BJ (cell line): Measurements from ENCODE around the gene SMAGP. TPM values are rescaled to one million over a fixed set of nuclear protein-coding genes. Genes with fewer than 3 reads are reported as not detected.

Experiments used
- CTCF ChIA-PET: fragments of 350-600 bp; formaldehyde crosslinking; extraction: SDS; loops from one replicate; lab custom pipeline; 2021; ENCODE audit warnings: antibody characterized with exemption, inconsistent platforms; lab: Yijun Ruan, JAX
- POLR2A ChIA-PET: fragments of 300-600 bp; sonication (Branson Sonifier 250); formaldehyde crosslinking; extraction: SDS; loops from one replicate; lab custom pipeline; 2021; ENCODE audit warnings: antibody characterized with exemption; lab: Charles Lee
- DNase-seq: peaks from one replicate; pipeline ENCODE4 v3.0.0-alpha.2; 2011; ENCODE audit warnings: low read depth
- H3K27me3 ChIP-seq: 2 replicates; pipeline ENCODE4 v1.6.0; 2011; ENCODE audit warnings: low read length; ENCODE audit not compliant: control insufficient read depth, insufficient read depth
- H3K36me3 ChIP-seq: 2 replicates; pipeline ENCODE4 v1.5.1; 2011; ENCODE audit warnings: low read length; ENCODE audit not compliant: control insufficient read depth, insufficient read depth
- H3K4me3 ChIP-seq: 2 replicates; pipeline ENCODE4 v1.5.1; 2011; ENCODE audit warnings: low read depth, mild to moderate bottlenecking, control low read depth, low read length
- CTCF ChIP-seq: IDR thresholded peaks from 2 replicates; pipeline ENCODE4 v1.5.1; 2011; ENCODE audit warnings: low read depth, mild to moderate bottlenecking, control low read depth, inconsistent platforms, low read length, moderate library complexity; ENCODE audit not compliant: insufficient read depth
- polyA plus RNA-seq: library from polyadenylated mRNA; depleted of rRNA; stranded (reverse); fragments of >200 nt; gene quantifications from 2 replicates; pipeline ENCODE4 v1.2.3, GENCODE V29; 2011

The SMAGP gene
- polyA plus RNA-seq, 1 experiment, result 54.7 TPM

- ChIA-PET POLR2A (no interaction called here), CTCF (interaction anchor here (0.9 to 1.1 kb wide), 3 partner anchors 9 to 10 kb away, joined by 3 to 5 read pairs (median 4); partner anchors contain the start of gene POU6F1)
Measured at GRCh38 chr12:51208016-51208660, 62.1 kb downstream of the SMAGP start.

GRCh38 chr12:51205350-51205749 lies 64.9 kb downstream of the SMAGP start:
- POLR2A ChIA-PET, result no interaction called here

More at GRCh38 chr12:51208016-51208660, 62.1 kb downstream of the SMAGP start:
- DNase-seq, result no peak
- Histone ChIP-seq H3K4me3 (no peak overlapping the region), H3K36me3 (no peaks in the 10 kb centered on the region), H3K27me3 (no peaks in the 10 kb centered on the region)
- TF ChIP-seq CTCF, result no peak

GRCh38 chr12:51202718-51203117 lies 67.5 kb downstream of the SMAGP start:
- ChIA-PET CTCF (interaction anchor here (1.0 kb wide), 1 partner anchor 16 kb away, joined by 3 read pairs; no protein-coding TSS in a partner anchor), POLR2A (no interaction called here)

More at GRCh38 chr12:51205350-51205749, 64.9 kb downstream of the SMAGP start:
- CTCF ChIA-PET, result interaction anchor here (0.7 to 1.3 kb wide), 2 partner anchors 11 to 13 kb away, joined by 3 to 4 read pairs; partner anchors contain the start of gene POU6F1
- no peak for TF ChIP-seq CTCF
- Histone ChIP-seq H3K27me3 (no peaks in the 10 kb centered on the region), H3K4me3 (no peak overlapping the region), H3K36me3 (no peaks in the 10 kb centered on the region)
- DNase-seq, result no peak

GRCh38 chr12:51200806-51201205 lies 69.4 kb downstream of the SMAGP start:
- DNase-seq, result no peak
- no peaks in the 10 kb centered on the region for H3K27me3 ChIP-seq
- ChIA-PET POLR2A (no interaction called here), CTCF (interaction anchor here (1.3 kb wide), 1 partner anchor 17 kb away, joined by 5 read pairs; the partner anchor contains the start of gene POU6F1)
- no peak for TF ChIP-seq CTCF
- 0 out of 2 replicates have a peak, but pooled peaks cover 3% of the 10 kb centered on the region for H3K36me3 ChIP-seq
- no peak overlapping the region for H3K4me3 ChIP-seq

More at GRCh38 chr12:51202718-51203117, 67.5 kb downstream of the SMAGP start:
- no peaks in the 10 kb centered on the region for H3K27me3 ChIP-seq
- DNase-seq, result no peak
- 0 out of 2 replicates have a peak, but pooled peaks cover 2% of the 10 kb centered on the region for H3K36me3 ChIP-seq
- TF ChIP-seq CTCF, result no peak
- H3K4me3 ChIP-seq, result no peak overlapping the region

GRCh38 chr12:51200156-51200555 lies 70.1 kb downstream of the SMAGP start:
- no peak for TF ChIP-seq CTCF
- no peak overlapping the region for H3K4me3 ChIP-seq
- DNase-seq, result no peak
- CTCF ChIA-PET, result interaction anchor here (0.6 to 1.6 kb wide), 3 partner anchors 10 to 18 kb away, joined by 3 to 5 read pairs (median 3); partner anchors contain the start of gene POU6F1
- POLR2A ChIA-PET, result no interaction called here
- 0 out of 2 replicates have a peak, but pooled peaks cover 3% of the 10 kb centered on the region for H3K36me3 ChIP-seq
- H3K27me3 ChIP-seq, result no peaks in the 10 kb centered on the region
